Placental pericyte (primary cell): Measurements from ENCODE around the gene FHOD1. TPM values are rescaled to one million over a fixed set of nuclear protein-coding genes. Genes with fewer than 3 reads are reported as not detected.

Experiments used
- small RNA-seq: library from RNA; depleted of rRNA; stranded (forward); fragments of <200 nt; gene quantifications from one replicate; pipeline ENCODE3, GENCODE V24; 2012; ENCODE audit warnings: low replicate concordance
- total RNA-seq: library from RNA; depleted of rRNA; stranded (reverse); fragments of >200 nt; gene quantifications from 2 replicates; pipeline ENCODE4 v1.2.3, GENCODE V29; 2012

The FHOD1 gene
- 7.0 and 40.2 TPM in 2 replicates for total RNA-seq

GRCh38 chr16:67247192-67248072 lies at the start of gene FHOD1:
FHOD1 (minus strand) TSS chr16:67247481; CDS start chr16:67247410, 71 bp downstream.

GRCh38 chr16:67279296-67280089 lies 32.2 kb upstream of the FHOD1 start, which contains the start of gene PLEKHG4:
PLEKHG4 (plus strand) TSS chr16:67279532; CDS start chr16:67280045, 513 bp downstream.

GRCh38 chr16:67248401-67249177 lies 1.3 kb upstream of the FHOD1 start, which contains the start of gene SLC9A5:
SLC9A5 (plus strand) TSS chr16:67248979; CDS start chr16:67249015, 36 bp downstream.

GRCh38 chr16:67226804-67227566 lies 20.3 kb downstream of the FHOD1 start, which contains the start of gene TMEM208:
TMEM208 (plus strand) TSS chr16:67227130; CDS start chr16:67227219, 89 bp downstream.

GRCh38 chr16:67199011-67199807 lies 48.1 kb downstream of the FHOD1 start, which contains the start of gene ELMO3:
ELMO3 (plus strand) TSS chr16:67199131; CDS start chr16:67199327, 196 bp downstream.

GRCh38 chr16:67191995-67192681 lies 55.1 kb downstream of the FHOD1 start, which contains the start of gene E2F4:
E2F4 (plus strand) TSS chr16:67192155; CDS start chr16:67192228, 73 bp downstream.

GRCh38 chr16:67190041-67190440 lies 57.2 kb downstream of the FHOD1 start, which contains the start of gene EXOC3L1:
EXOC3L1 (minus strand) TSS chr16:67190136; CDS start chr16:67189676, 460 bp downstream.

GRCh38 chr16:67183627-67184452 lies 63.4 kb downstream of the FHOD1 start, which contains the start of gene MATCAP1:
MATCAP1 (minus strand) TSS chr16:67183963; CDS start chr16:67180610, 3,353 bp downstream.

Small RNA genes lying within 50 kb of the gene (small RNA-seq; reads per million reads assigned to genes)
- 2.2 reads per million, percentile 71 among the genes with 10 or more reads in this experiment for gene MIR328

Other genes with a start within 250 kb of the FHOD1 start
- 88.4 and 124 TPM in 2 replicates for gene CBFB, start 218.3 kb downstream of the FHOD1 start, total RNA-seq
- 14.0 and 21.0 TPM in 2 replicates for gene PHAF1, start 137.5 kb downstream of the FHOD1 start, total RNA-seq
- 57.3 and 63.7 TPM in 2 replicates for gene B3GNT9, start 96.5 kb downstream of the FHOD1 start, total RNA-seq
- gene TRADD, start 87.6 kb downstream of the FHOD1 start, total RNA-seq: 19.8 and 24.3 TPM in 2 replicates
- gene FBXL8, start 87.5 kb downstream of the FHOD1 start, total RNA-seq: 9.6 and 12.7 TPM in 2 replicates
- gene HSF4, start 82.7 kb downstream of the FHOD1 start, total RNA-seq: 2.4 and 9.4 TPM in 2 replicates
- 13.6 and 15.6 TPM in 2 replicates for gene NOL3, start 76.9 kb downstream of the FHOD1 start, total RNA-seq
- 5.0 and 11.2 TPM in 2 replicates for gene MATCAP1, start 63.5 kb downstream of the FHOD1 start, total RNA-seq
- gene EXOC3L1, start 57.3 kb downstream of the FHOD1 start, total RNA-seq: not detected in 2 replicates
- 69.6 and 120 TPM in 2 replicates for gene E2F4, start 55.3 kb downstream of the FHOD1 start, total RNA-seq
- gene ELMO3, start 48.4 kb downstream of the FHOD1 start, total RNA-seq: 0.72 and 0.88 TPM in 2 replicates
- 36.4 and 42.0 TPM in 2 replicates for gene TMEM208, start 20.4 kb downstream of the FHOD1 start, total RNA-seq
- 1.1 and 1.6 TPM in 2 replicates for gene SLC9A5, start 1.5 kb upstream of the FHOD1 start, total RNA-seq
- gene PLEKHG4, start 32.1 kb upstream of the FHOD1 start, total RNA-seq: 6.6 and 21.0 TPM in 2 replicates
- gene KCTD19, start 79.3 kb upstream of the FHOD1 start, total RNA-seq: under 0.01 TPM in 1 of 2 replicates, not detected in the other
- not detected in 2 replicates for gene LRRC36, start 79.3 kb upstream of the FHOD1 start, total RNA-seq
- gene TPPP3, start 146.0 kb upstream of the FHOD1 start, total RNA-seq: 0.88 and 1.1 TPM in 2 replicates
- gene ZDHHC1, start 169.0 kb upstream of the FHOD1 start, total RNA-seq: 4.6 and 6.0 TPM in 2 replicates
- under 0.01 TPM in 1 of 2 replicates, not detected in the other for gene HSD11B2, start 183.6 kb upstream of the FHOD1 start, total RNA-seq
- 149 and 198 TPM in 2 replicates for gene ATP6V0D1, start 233.7 kb upstream of the FHOD1 start, total RNA-seq
- not detected in 2 replicates for gene AGRP, start 236.1 kb upstream of the FHOD1 start, total RNA-seq